Kidney tubule cell (primary cell): ENCODE results near the gene MAPKAP1.

ENCODE experiments used
- DNase-seq: peaks from one replicate; pipeline ENCODE4 v3.0.0-alpha.2; 2018; ENCODE audit warnings: low spot score

MAPKAP1 gene

GRCh38 chr9:125484350-125485282 is 222.4 kb downstream of the MAPKAP1 start:
- DNase-seq, result peak; percentile 86

- no peak for DNase-seq
These were observed 223.3 kb downstream of the MAPKAP1 start for GRCh38 chr9:125483697-125484096.

GRCh38 chr9:125479846-125480615 is 227.0 kb downstream of the MAPKAP1 start:
- DNase-seq, result peak; percentile 56

GRCh38 chr9:125477089-125477544 is 229.9 kb downstream of the MAPKAP1 start:
- DNase-seq, result no peak

- DNase-seq, result peak; percentile 49
These were observed 230.4 kb downstream of the MAPKAP1 start for GRCh38 chr9:125476645-125477044.

- no peak for DNase-seq
These were observed 231.6 kb downstream of the MAPKAP1 start for GRCh38 chr9:125475385-125475784.

- peak; percentile 6 for DNase-seq
These were observed 233.9 kb downstream of the MAPKAP1 start for GRCh38 chr9:125472926-125473701.

- no peak for DNase-seq
These were observed 234.5 kb downstream of the MAPKAP1 start for GRCh38 chr9:125472562-125472925.

- DNase-seq, result no peak
These were observed 236.0 kb downstream of the MAPKAP1 start for GRCh38 chr9:125470767-125471580.

- no peak for DNase-seq
These were observed 236.8 kb downstream of the MAPKAP1 start for GRCh38 chr9:125470189-125470588.

- DNase-seq, result no peak
These were observed 238.4 kb downstream of the MAPKAP1 start for GRCh38 chr9:125468646-125469045.

GRCh38 chr9:125467116-125467740 is 239.8 kb downstream of the MAPKAP1 start:
- DNase-seq, result no peak

- no peak for DNase-seq
These were observed 240.6 kb downstream of the MAPKAP1 start for GRCh38 chr9:125466411-125466810.

- no peak for DNase-seq
These were observed 242.2 kb downstream of the MAPKAP1 start for GRCh38 chr9:125464591-125465385.

GRCh38 chr9:125463926-125464325 is 243.1 kb downstream of the MAPKAP1 start:
- no peak for DNase-seq

- peak; percentile 26 for DNase-seq
These were observed 244.1 kb downstream of the MAPKAP1 start for GRCh38 chr9:125462861-125463291.

GRCh38 chr9:125461636-125462190 is 245.3 kb downstream of the MAPKAP1 start:
- no peak for DNase-seq

- peak; percentile 31 for DNase-seq
These were observed 245.9 kb downstream of the MAPKAP1 start for GRCh38 chr9:125460883-125461635.

GRCh38 chr9:125460346-125460745 is 246.7 kb downstream of the MAPKAP1 start:
- DNase-seq, result no peak
